SK-N-SH treated with all-trans-retinoic acid at 6 μM for 48 hours (cell line): Measurements from ENCODE around the gene PIERCE2.

Experiments
- ATAC-seq: fragments of 200-7000 bp; cut with Tn5 transposase; 3 replicates; pipeline ENCODE4 v1.9.1; 2020; ENCODE audit warnings: mild to moderate bottlenecking, moderate library complexity
- ARNTL ChIP-seq: fragments of 450-650 bp; formaldehyde crosslinking; IDR thresholded peaks from 2 replicates; pipeline ENCODE4 v1.5.0; 2020; ENCODE audit warnings: low read depth, mild to moderate bottlenecking, moderate library complexity, borderline replicate concordance
- BACH2 ChIP-seq: fragments of 250-450 bp; sonication (Bioruptor Pico); IDR thresholded peaks from 2 replicates; pipeline ENCODE4 v1.9.0; 2021; ENCODE audit warnings: mild to moderate bottlenecking, borderline replicate concordance
- CREB5 ChIP-seq: fragments of 250-450 bp; sonication (Bioruptor Pico); IDR thresholded peaks from 2 replicates; pipeline ENCODE4 v1.5.1; 2020; ENCODE audit warnings: low read depth, mild to moderate bottlenecking, moderate library complexity
- CSDC2 ChIP-seq: fragments of 250-450 bp; sonication (Bioruptor Pico); IDR thresholded peaks from 2 replicates; pipeline ENCODE4 v1.5.0; 2020; ENCODE audit warnings: mild to moderate bottlenecking, moderate library complexity
- CSRNP3 ChIP-seq: fragments of 250-450 bp; sonication (Bioruptor Pico); IDR thresholded peaks from 2 replicates; pipeline ENCODE4 v1.5.1; 2021; ENCODE audit warnings: mild to moderate bottlenecking, moderate library complexity
- ESRRG ChIP-seq: fragments of 250-450 bp; sonication (Bioruptor Pico); IDR thresholded peaks from 2 replicates; pipeline ENCODE4 v1.6.1; 2021; ENCODE audit warnings: mild to moderate bottlenecking
- GLIS3 ChIP-seq: fragments of 250-450 bp; sonication (Bioruptor Pico); IDR thresholded peaks from 2 replicates; pipeline ENCODE4 v1.5.0; 2020; ENCODE audit warnings: mild to moderate bottlenecking, moderate library complexity
- ISL1 ChIP-seq: fragments of 250-450 bp; sonication (Bioruptor Pico); IDR thresholded peaks from 2 replicates; pipeline ENCODE4 v2.1.2; 2022; ENCODE audit warnings: mild to moderate bottlenecking, moderate library complexity
- OSR1 ChIP-seq: fragments of 250-450 bp; sonication (Bioruptor Pico); IDR thresholded peaks from 2 replicates; pipeline ENCODE4 v1.8.0; 2022; ENCODE audit warnings: moderate library complexity, mild to moderate bottlenecking, inconsistent platforms
- PATZ1 ChIP-seq: fragments of 250-450 bp; sonication (Bioruptor Pico); IDR thresholded peaks from 2 replicates; pipeline ENCODE4 v1.8.0; 2020; ENCODE audit warnings: mild to moderate bottlenecking, moderate library complexity, borderline replicate concordance
- POU6F1 ChIP-seq: fragments of 250-450 bp; sonication (Bioruptor Pico); IDR thresholded peaks from 2 replicates; pipeline ENCODE4 v1.8.0; 2021; ENCODE audit warnings: low read depth, mild to moderate bottlenecking, moderate library complexity, borderline replicate concordance
- PPARA ChIP-seq: fragments of 250-450 bp; sonication (Bioruptor Pico); IDR thresholded peaks from 2 replicates; pipeline ENCODE4 v1.5.0; 2020; ENCODE audit warnings: mild to moderate bottlenecking, borderline replicate concordance
- RARB ChIP-seq: fragments of 250-450 bp; sonication (Bioruptor Pico); IDR thresholded peaks from 2 replicates; pipeline ENCODE4 v1.8.0; 2021; ENCODE audit warnings: mild to moderate bottlenecking, moderate library complexity
- TCF4 ChIP-seq: fragments of 250-450 bp; sonication (Bioruptor Pico); IDR thresholded peaks from 2 replicates; pipeline ENCODE4 v1.8.0; 2021; ENCODE audit warnings: mild to moderate bottlenecking, moderate library complexity, borderline replicate concordance
- TSHZ2 ChIP-seq: fragments of 250-450 bp; sonication (Bioruptor Pico); IDR thresholded peaks from 2 replicates; pipeline ENCODE4 v1.5.0; 2020; ENCODE audit warnings: mild to moderate bottlenecking, moderate library complexity
- ZC3H10 ChIP-seq: fragments of 250-450 bp; sonication (Bioruptor Pico); IDR thresholded peaks from 2 replicates; pipeline ENCODE4 v1.5.1; 2021; ENCODE audit warnings: mild to moderate bottlenecking, moderate library complexity
- ZFP3 ChIP-seq: fragments of 250-450 bp; sonication (Bioruptor Pico); IDR thresholded peaks from 2 replicates; pipeline ENCODE4 v1.5.0; 2020; ENCODE audit warnings: mild to moderate bottlenecking, moderate library complexity
- ZNF565 ChIP-seq: fragments of 450-650 bp; formaldehyde crosslinking; conservative IDR thresholded peaks from 2 replicates; pipeline ENCODE4 v1.5.0; 2020; ENCODE audit warnings: low read depth, mild to moderate bottlenecking, moderate library complexity
- ZNF70 ChIP-seq: fragments of 450-650 bp; formaldehyde crosslinking; IDR thresholded peaks from 2 replicates; pipeline ENCODE4 v1.5.0; 2020; ENCODE audit warnings: mild to moderate bottlenecking, moderate library complexity
- ZNF8 ChIP-seq: fragments of 450-650 bp; formaldehyde crosslinking; IDR thresholded peaks from 2 replicates; pipeline ENCODE4 v1.5.0; 2020; ENCODE audit warnings: mild to moderate bottlenecking, moderate library complexity

Gene PIERCE2

GRCh38 chr15:55366981-55367380 is 41.3 kb upstream of the PIERCE2 start:
- TF ChIP-seq ISL1 (CRISPR knock-in tag): no peak
- no peak for TF ChIP-seq TSHZ2 (CRISPR knock-in tag)
- TF ChIP-seq ARNTL (CRISPR knock-in tag): no peak
- TF ChIP-seq PATZ1 (CRISPR knock-in tag): no peak
- TF ChIP-seq PPARA (CRISPR knock-in tag): no peak
- TF ChIP-seq ZNF565 (CRISPR knock-in tag): no peak
- TF ChIP-seq OSR1 (CRISPR knock-in tag): no peak
- no peak for TF ChIP-seq CSDC2
- no peak for TF ChIP-seq BACH2 (CRISPR knock-in tag)
- TF ChIP-seq CSRNP3: no peak
- no peak for TF ChIP-seq CREB5 (CRISPR knock-in tag)
- TF ChIP-seq RARB (CRISPR knock-in tag): no peak
- TF ChIP-seq ZC3H10 (CRISPR knock-in tag): no peak
- no peak for TF ChIP-seq ZNF8
- ATAC-seq: no peak

- TF ChIP-seq PPARA (CRISPR knock-in tag) (no peak), ZNF8 (no peak), CREB5 (CRISPR knock-in tag) (no peak), ZNF70 (no peak), ZFP3 (CRISPR knock-in tag) (no peak), TCF4 (no peak), ESRRG (CRISPR knock-in tag) (no peak), CSDC2 (no peak), RARB (CRISPR knock-in tag) (no peak), POU6F1 (no peak), GLIS3 (no peak), BACH2 (CRISPR knock-in tag) (no peak), CSRNP3 (no peak), PATZ1 (CRISPR knock-in tag) (no peak), ARNTL (CRISPR knock-in tag) (no peak), ZC3H10 (CRISPR knock-in tag) (no peak), ISL1 (CRISPR knock-in tag) (no peak), TSHZ2 (CRISPR knock-in tag) (no peak)
- no peak for ATAC-seq
These were observed 35.4 kb upstream of the PIERCE2 start for GRCh38 chr15:55372701-55373440.
